Endothelial cell of umbilical vein (primary cell): ENCODE data around the gene VAC14.

Source experiments
- EZH2 ChIP-seq: IDR thresholded peaks from 2 replicates; pipeline ENCODE4 v1.6.1; 2012; ENCODE audit warnings: borderline replicate concordance, low read depth, mild to moderate bottlenecking, moderate library complexity, low read length, inconsistent platforms; ENCODE audit not compliant: severe bottlenecking
- FOS ChIP-seq: IDR thresholded peaks from 2 replicates; pipeline ENCODE4 v1.6.1; 2011; ENCODE audit warnings: mild to moderate bottlenecking, low read length, moderate library complexity, borderline replicate concordance; ENCODE audit not compliant: insufficient read depth
- GATA2 ChIP-seq: IDR thresholded peaks from 2 replicates; pipeline ENCODE4 v1.7.0; 2011; ENCODE audit warnings: low read depth, mild to moderate bottlenecking, moderate library complexity, mixed read lengths, low read length; ENCODE audit not compliant: insufficient read length, insufficient read depth
- JUN ChIP-seq: IDR thresholded peaks from 2 replicates; pipeline ENCODE4 v1.6.1; 2011; ENCODE audit warnings: borderline replicate concordance, low read depth; ENCODE audit not compliant: insufficient read length, insufficient read depth
- MAX ChIP-seq: IDR thresholded peaks from 2 replicates; pipeline ENCODE4 v1.6.1; 2011; ENCODE audit not compliant: insufficient read depth, insufficient read length
- MYC ChIP-seq: IDR thresholded peaks from one replicate; pipeline ENCODE4 v1.6.1; 2011; ENCODE audit warnings: mild to moderate bottlenecking, low read depth, low read length
- POLR2A ChIP-seq: IDR thresholded peaks from 2 replicates; pipeline ENCODE4 v1.6.1; 2012; ENCODE audit warnings: low read depth, mild to moderate bottlenecking, control low read depth, low read length
- POLR2AphosphoS5 ChIP-seq: IDR thresholded peaks from 2 replicates; pipeline ENCODE4 v1.6.1; 2012; ENCODE audit warnings: low read depth, mild to moderate bottlenecking, control low read depth, low read length, moderate library complexity; ENCODE audit not compliant: insufficient read depth
- TF ChIP-seq, protein P1 (sequence below), 2 donors: IDR thresholded peaks; 1 replicate in 1 of 2; 2 replicates in 1 of 2; pipeline ENCODE4 v1.5.1; 2011; ENCODE audit warnings: low read length in 2 of 2, mild to moderate bottlenecking in 2 of 2, moderate library complexity in 2 of 2, control low read depth in 1 of 2, inconsistent platforms in 1 of 2, low read depth in 1 of 2; ENCODE audit not compliant: insufficient read depth in 1 of 2; ENCODE audit errors: extremely low read depth in 1 of 2

DNA sequence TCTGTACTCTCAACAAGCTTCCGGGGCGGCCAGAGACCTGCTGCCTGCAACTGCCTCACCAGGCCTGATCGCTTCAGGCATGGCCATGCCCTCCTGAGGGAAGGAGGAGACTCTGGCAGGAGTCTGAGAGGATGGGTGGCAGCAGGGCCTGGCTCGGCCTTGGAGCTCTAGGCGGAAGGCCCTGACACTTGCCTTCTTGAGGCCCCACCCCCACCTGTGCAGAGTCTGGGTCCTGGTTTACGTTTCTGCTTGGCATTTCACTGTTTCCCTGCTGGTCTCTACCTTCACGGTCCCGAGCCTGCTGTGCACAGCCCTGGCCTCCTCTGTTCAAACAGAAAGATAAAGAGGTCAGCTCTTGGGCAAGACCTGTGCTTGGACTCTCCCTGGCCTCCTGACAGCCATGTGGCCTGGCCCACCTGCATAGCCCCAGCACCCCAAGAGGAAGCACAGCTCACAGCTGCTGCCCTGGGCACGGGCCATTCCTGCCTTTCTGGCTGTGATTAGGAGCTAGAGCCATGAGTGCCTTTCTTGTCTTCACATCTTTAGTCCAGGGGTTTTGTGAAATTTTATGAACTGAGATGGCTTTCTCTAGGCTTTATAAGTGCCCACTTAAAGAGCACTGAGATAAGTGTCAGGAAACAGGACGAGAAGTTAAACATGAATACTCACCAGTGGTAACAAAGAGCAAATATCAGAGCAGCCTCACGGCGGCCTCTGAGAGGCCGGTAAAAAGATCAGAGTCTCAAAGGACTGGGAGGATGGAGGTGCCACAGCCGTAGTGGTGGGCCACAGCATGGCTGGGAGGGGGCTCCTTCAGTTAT lies 89.5 kb downstream of the VAC14 start:
- TF ChIP-seq, protein P1, sequence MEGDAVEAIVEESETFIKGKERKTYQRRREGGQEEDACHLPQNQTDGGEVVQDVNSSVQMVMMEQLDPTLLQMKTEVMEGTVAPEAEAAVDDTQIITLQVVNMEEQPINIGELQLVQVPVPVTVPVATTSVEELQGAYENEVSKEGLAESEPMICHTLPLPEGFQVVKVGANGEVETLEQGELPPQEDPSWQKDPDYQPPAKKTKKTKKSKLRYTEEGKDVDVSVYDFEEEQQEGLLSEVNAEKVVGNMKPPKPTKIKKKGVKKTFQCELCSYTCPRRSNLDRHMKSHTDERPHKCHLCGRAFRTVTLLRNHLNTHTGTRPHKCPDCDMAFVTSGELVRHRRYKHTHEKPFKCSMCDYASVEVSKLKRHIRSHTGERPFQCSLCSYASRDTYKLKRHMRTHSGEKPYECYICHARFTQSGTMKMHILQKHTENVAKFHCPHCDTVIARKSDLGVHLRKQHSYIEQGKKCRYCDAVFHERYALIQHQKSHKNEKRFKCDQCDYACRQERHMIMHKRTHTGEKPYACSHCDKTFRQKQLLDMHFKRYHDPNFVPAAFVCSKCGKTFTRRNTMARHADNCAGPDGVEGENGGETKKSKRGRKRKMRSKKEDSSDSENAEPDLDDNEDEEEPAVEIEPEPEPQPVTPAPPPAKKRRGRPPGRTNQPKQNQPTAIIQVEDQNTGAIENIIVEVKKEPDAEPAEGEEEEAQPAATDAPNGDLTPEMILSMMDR (IDR thresholded peaks at IDR 0.05; ENCODE audit: extremely low read depth in 1 of 2, insufficient read depth in 1 of 2, low read depth in 1 of 2, low read length in 2 of 2): no peak
- TF ChIP-seq EZH2: no peak
- TF ChIP-seq POLR2A: no peak
- no peak for TF ChIP-seq GATA2
- TF ChIP-seq POLR2AphosphoS5: no peak
- TF ChIP-seq MAX: no peak
- TF ChIP-seq MYC: no peak
- no peak for TF ChIP-seq JUN
- TF ChIP-seq FOS: no peak
